GM18870 (cell line): Measurements from ENCODE around the gene CCDC85B.

Experiments
- ATAC-seq: cut with Tn5 transposase; IDR thresholded peaks from one replicate; pipeline ENCODE4 v1.9.1; 2021; ENCODE audit warnings: moderate library complexity; ENCODE audit not compliant: unreplicated experiment

CCDC85B gene

DNA sequence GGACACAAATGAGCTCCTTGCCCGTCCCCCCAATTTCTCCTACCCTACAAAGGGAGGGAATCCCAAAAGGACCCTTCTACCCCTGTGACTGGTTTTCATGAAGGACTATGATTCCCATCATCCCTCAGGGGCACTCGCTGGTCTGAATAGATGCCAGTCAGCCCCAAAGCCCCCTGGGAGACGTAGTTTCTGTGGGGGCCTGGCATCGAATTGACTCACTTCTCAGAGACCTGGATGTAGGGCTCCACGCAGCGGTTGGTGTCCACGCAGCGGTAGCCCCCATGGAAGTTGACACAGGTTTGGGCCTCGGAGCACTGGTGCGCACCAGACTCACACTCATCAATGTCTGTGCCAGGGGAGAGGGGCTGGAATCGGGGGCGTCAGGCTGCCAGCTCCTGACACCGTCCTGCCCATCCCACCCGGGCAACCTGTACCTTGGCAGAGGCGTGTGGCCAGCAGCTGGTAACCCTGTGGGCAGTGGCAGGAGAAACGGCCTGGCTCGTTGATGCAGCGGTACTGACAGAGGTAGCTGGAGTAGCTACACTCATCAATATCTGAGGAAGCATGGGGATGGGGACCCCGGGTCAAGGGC, 22.3 kb upstream of the CCDC85B start:
- no peak for ATAC-seq

DNA sequence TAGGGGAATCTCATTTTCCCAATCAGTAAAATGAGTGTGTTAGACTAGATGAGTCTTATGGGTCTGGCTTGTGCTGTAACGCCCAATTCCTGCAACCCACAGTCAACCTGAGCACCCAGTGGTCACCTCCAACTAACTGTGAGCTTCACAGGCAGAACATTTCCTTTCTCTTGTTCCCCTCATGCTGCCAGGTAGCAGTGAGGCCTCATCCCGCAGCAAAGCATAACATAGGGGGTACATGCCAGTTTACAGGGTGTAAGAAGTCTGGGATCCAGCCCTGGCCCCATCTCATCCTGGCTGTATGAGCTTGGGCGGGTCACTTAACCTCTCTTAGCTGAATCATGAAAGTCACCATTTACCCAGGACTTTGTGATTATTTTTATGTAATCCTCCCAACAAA, 21.6 kb upstream of the CCDC85B start:
- ATAC-seq = no peak

DNA sequence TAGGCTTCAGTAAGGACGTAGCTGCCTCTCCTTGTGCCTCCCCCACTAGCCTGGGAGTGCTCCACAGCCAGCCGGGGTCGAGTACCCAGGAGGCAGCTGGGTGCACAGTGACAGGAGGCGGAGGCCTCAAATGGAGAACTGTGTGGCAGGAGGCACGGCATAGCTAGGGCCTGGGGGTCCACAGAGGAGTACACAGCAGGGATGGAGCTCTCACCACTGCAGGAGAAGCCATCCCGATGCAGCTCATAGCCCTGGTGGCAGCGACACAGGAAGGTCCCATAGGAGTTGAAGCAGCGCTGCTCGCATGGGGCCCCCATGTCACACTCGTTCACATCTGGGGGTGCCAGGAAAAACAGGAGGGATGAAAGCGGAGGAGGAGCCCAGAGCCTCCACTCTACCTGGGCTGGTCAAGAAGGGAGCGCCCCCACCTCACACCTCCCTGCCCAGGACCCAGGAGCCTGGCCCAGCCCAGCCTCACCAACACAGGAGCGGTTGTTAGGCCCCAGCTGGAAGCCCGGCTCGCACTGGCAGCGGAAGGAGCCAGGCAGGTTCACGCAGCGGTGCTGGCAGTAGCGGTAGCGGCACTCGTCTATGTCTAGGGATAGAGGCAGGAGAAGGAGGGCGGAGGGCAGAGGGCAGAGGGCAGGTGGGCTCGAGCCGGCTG, 20.7 kb upstream of the CCDC85B start:
- ATAC-seq = no peak

DNA sequence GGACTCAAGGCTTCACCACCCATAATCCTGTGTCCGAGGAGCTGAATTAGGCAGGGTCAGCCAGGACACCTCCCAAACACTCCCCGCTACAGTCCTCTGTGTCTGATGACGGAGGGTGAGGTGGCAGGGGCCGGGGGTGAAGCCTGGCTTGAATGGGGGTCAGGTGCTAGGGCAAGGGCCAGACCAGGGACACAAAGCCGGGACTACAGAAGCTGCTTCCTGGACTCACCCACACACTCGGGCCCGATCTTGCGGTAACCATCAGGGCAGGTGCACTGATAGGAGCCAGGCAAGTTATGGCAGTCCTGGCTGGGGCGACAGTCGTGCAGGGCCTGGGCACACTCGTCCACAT, 20.2 kb upstream of the CCDC85B start:
- ATAC-seq = no peak

DNA sequence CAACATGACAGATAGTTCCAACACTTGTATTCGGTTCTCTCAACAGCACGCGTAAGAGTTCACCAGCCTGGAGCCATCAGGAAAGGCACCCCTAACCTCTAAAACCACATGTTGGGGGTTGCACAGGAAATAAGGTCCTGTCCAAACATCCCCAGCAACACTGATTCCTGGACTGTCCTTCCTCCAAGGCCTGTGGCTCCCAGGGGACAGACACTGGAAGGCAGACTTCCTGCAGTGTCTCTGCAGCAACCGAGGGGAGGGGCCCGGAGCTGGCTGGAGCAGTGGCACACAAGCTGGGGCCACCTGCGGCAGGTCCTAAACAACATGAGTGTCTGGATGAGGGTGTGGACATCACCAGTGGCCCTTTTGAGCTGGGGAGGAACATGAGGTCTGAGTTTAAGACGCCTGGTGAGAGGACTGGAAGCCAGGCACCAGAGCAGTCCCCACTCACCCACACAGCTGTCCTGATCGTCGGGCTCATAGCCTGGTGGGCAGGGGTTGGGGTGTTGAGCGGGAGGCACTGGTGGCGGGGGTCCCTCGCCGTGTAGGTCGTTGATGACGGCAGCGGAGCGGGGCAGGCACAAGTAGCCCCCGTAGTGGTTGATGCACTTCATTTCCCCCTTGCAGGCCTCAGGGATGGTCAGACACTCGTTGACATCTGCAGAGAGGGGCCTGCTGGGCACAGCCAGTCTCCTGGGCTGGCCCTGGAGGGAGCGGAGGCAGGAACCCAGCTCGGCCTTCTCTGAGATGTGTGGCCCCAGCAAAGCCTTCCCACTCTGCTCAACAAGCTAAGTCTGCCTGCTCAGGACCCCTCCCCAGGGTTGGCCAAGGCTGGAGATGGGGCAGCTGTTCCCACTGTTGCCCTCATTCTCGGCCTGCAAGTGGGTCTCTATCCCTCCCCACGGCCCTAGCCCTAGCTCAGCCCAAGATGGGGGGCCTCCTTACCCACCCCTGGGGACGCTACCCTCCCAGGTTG, 19.5 kb upstream of the CCDC85B start:
- no peak for ATAC-seq

DNA sequence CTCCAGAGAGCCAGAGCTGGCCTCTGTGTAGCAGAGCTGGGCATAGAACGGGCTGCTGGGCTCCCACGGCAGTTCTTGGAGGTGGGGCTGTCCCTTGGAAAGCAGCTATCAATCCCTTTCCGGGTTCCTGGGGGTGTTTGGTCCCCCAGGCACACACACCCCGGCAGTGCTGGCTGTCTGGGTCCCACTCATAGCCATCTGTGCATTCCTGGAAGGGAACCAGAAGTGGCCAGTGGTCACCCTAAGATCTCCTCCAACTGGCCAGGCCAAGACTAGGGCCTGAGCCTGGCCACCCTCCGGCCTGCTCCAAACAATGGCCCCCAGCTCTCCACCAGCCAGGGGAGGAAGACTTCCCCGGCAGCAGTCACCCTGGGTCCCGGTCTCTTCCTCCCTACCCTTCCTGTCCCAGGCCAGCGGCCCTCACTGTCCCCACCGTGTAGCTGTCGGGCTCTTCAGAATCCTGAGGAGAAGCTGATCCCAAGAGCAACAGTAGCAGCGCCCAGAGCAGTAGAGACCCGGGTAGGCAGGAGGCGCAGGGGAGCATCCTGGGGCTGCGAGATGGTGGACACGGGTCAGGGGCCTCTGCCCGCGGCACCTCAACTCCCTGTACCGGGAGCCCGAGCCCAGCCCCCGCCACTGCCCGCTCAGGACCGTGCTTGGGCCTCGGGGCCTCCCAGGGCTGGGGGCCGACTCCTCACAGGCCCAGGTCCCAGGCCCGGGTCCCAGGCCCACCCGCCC, 18.5 kb upstream of the CCDC85B start:
- ATAC-seq = no peak

DNA sequence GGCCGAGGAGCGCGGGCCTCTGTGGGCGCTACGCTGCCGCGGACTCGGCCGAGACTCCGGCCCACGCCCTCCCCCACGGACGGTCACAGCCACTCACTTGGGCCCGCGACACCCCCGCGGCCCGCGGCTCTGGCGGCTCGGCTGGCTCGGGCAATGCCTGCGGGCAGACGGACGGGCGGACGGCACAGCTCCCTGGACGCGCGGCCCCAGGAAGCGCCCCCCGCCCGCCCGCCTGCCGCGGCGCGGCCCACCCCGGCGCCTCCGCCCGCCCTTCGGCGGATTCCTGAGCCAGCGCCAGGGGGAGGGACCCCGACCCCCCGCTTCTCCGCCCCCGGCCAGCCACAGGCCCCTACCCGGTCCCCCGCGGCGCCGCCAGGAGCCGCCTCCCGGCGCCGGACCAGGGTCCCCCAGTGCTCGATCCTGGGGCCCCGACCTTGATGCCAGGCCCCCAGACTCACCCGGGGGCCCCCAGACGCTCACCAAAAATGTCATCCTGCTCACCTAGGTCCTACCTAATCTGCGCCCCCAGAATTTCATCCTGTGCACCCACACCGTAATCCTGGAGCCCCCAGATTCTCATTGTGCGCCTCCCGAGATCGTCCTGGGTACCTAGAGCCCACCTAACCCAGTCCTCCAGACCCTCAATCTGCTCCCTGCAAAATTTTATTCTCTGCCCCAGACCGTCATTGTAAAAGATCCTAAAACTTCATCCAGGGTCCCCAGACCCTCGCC, 17.7 kb upstream of the CCDC85B start, which contains the start of gene EFEMP2:
TSS of gene EFEMP2 (minus strand) at position 215 of the 732 bp plus-strand sequence. CDS start 446 bp downstream, outside the sequence.
- no peak for ATAC-seq

DNA sequence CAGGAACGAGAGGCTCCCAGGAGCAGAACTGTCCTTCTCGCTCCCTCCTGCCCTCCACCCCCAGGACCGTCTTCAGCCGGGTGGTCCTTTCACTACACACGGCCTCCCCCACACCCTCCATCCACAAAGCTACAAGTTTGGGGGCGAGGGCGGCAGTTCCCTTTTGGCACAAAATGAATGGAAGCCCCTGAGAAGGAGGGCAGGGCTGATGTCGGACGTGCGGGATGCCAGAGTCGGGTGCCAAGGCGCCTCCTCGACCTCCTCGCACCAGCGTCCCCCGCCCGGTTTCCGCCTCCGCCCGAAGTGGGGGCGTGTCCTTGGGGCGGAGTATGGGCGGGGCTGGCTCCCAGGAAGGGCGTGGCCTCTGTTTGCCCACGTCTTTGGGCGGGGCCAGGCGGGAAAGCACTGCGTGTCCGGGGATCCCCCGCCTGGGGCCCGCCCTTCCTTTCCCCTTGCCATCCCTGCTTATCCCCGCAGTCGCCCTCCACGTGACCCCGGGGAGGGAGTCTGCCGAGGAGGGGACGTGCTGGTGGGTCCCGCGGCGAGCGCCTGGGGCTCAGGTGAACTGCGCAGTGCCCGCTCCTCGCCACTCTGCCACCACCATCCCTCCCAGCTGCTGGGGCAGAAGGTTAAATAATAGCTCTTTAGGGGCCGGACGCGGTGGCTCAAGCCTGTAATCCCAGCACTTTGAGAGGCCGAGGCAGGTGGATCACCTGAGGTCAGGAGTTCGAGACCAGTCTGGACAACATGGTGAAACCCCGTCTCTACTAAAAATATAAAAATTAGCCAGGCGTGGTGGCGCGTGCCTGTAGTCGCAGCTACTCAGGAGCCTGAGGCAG, 16.9 kb upstream of the CCDC85B start:
- ATAC-seq = peak; percentile 60

DNA sequence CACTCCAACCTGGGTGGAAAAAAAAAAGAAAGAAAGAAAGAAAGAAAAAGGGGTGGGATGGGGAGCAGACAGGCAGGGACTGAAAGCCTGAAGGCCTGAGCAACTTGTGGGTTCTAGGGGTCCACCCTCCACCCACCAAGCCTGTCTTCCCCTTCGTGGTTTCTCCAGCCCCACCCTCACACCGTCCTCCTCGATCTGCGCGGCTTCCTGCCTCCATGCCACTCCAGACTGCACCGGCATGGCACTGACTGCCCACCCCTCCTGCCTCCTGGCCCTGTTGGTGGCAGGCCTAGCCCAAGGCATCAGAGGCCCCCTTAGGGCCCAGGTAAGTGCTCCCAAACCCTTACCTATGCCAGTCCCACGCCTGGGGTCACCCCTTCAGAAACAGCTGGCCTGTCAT, 10.9 kb upstream of the CCDC85B start, which contains the start of gene CTSW:
TSS of gene CTSW (plus strand) at position 221 of the 400 bp plus-strand sequence. CDS start at position 239, 18 bp downstream.
- no peak for ATAC-seq

DNA sequence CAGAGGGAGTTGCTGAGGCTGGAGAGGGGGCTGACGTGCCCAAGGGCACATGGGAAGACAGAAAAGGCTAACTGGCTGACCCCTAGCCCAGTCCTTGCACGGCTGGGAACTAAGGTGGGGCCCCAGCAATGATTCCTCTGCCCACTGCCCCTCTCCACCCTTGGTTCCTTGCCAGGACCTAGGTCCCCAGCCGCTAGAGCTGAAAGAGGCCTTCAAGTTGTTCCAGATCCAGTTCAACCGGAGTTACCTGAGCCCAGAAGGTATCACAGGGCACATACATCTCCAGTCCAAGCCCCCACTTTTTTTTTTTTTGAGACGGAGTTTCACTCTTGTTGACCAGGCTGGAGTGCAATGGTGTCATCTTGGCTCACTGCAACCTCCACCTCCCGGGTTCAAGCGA, 10.4 kb upstream of the CCDC85B start:
- ATAC-seq = no peak

DNA sequence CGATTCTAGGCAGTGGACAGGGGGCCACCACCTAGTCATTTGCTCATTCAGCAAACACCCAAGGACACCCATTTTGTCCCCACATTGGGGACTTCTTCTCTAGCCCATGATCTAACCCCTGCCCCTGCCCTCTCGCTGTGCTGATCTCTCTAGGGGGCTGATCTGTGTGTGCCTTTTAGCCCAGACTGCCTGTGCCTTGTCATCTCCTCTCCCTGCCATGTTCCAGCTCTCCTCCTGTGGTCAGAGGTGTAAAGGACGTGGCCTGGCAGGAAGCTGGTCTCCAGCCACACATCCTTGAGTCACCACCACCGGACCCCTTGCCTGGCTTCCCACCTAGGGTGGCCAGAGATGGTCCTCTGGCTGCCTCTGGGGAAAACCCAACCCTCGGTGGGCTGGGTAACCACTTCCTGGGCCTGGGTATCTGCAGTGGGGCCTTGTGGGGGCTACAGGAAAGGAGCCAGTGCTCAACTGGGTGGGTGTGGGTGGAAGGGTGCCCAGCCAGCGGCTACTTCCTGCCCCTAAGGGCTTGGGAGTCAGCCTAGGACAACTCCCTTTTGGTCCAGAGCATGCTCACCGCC, 9.5 kb upstream of the CCDC85B start:
- no peak for ATAC-seq

DNA sequence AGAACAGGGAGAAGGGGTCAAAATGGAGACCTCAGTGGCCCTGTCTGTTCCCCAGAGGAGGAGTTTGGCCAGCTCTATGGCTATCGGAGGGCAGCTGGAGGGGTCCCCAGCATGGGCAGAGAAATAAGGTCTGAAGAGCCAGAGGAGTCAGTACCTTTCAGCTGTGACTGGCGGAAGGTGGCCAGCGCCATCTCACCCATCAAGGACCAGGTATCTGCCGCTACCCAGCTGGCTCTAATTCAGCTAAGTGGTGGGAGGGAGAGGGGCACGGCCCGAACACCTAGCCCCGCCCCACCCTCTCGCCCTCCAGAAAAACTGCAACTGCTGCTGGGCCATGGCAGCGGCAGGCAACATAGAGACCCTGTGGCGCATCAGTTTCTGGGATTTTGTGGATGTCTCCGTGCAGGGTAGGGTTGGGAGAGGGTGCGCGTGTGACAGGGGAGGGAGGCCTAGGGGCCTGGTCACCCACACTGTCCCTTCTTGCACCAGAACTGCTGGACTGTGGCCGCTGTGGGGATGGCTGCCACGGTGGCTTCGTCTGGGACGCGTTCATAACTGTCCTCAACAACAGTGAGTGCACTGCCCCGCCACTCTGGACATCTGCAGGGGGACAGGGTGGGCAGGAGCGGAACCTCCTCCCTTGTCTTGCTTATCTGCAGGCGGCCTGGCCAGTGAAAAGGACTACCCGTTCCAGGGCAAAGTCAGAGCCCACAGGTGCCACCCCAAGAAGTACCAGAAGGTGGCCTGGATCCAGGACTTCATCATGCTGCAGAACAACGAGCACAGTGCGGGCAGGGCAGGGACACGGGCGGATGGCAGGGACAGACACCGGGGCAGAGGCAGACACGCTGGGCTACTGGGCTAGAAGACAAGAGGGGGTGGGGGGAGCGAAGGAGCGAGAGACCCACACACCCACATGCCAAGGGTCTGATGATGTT, 8.1 kb upstream of the CCDC85B start:
- ATAC-seq = no peak

DNA sequence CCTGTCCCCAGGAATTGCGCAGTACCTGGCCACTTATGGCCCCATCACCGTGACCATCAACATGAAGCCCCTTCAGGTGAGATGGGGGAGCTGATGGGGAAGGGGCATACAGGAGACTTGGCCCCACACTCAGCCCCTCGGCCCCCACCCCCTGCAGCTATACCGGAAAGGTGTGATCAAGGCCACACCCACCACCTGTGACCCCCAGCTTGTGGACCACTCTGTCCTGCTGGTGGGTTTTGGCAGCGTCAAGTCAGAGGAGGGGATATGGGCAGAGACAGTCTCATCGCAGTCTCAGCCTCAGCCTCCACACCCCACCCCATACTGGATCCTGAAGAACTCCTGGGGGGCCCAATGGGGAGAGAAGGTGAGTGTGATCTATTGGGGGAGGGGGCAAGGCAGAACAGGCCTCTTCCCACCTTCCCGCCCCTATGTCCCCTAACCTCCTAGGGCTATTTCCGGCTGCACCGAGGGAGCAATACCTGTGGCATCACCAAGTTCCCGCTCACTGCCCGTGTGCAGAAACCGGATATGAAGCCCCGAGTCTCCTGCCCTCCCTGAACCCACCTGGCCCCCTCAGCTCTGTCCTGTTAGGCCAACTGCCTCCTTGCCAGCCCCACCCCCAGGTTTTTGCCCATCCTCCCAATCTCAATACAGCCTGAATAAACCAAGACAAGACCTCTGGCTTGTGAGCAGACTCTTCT, 7.3 kb upstream of the CCDC85B start:
- no peak for ATAC-seq

DNA sequence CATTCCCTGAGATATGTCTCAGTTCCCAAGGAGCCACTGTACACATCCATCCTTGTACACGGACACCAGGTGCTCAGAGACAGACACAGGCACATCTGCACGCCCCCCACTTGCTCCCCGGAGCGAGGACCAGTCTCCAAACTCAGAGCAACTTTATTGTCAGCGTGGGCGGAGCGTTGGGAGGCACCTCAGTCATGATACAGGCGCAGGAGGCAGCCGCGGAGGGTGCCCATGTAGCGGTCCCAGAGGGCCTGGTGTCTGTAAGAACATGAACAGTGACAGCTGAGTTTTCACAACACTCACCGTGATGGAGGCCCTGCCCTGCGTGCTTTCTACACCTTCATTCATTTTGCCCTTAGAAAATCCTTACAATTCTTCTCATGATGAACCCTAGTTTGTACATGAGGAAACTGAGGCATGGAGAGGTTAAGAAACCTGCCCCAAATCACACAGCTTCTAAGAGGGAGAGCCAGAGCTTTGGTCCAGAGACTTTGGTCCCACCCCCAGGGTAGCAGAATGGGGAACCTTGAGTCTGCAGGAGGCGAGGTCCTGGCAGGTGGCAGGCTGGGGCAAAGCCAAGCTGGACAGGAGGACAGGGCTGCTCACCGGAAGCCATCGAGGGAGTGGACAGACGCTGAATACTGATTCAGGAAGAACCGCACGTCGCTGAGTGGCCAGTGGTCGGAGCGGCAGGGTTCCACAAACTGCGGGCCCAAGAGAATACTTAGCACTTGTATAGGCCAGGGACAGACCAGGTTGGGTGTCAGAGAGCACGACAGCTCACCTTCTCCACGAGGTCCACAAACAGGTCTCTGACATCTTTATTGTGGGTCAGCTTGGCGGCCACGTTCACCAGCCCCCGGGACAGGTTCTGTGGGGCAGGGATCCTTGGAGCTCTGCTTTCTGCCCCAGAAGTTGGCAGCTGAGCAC, 6.4 kb upstream of the CCDC85B start:
- ATAC-seq = no peak

DNA sequence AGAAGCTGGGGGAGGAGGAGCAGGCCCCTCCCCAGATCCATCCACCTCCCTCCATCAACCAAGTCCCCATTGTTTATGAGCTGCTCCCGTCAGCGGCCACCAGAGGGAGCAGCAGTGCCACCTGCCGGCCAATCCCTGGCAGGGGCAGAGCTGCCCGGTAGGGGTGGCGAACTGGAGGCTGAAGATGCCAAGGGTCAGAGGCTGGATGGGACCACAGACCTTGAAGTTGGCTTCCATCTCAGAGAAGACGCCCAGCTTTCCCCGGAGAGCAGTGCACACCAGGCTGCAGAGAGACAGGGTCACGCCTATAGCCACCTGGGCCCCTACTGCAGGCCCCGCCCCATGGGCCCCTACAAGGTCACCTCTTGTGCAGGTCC, 5.8 kb upstream of the CCDC85B start:
- ATAC-seq = no peak

DNA sequence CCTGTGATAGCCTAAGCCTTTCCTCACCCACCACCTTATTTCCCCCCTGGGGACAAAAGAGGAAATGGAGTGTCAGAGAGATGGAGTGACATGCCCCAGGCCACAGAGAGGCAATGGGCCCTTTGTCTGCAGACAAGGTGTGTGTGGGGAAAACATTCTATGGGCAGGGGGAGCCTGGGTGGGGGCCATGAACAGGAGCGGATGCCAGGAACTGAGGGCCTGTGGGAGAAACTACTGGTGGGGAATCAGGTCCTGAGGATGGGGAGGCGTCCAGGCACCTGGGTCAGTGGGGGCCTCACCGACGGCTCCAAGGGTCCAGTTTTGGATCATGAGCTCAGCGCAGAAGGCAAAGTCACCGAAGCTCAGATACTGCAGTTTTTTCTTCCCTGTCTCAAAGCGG, 5.2 kb upstream of the CCDC85B start:
- no peak for ATAC-seq
